Naive thymus-derived CD4-positive, alpha-beta T cell (primary cell): ENCODE data around the gene DENND4C. TPM values are rescaled to one million over a fixed set of nuclear protein-coding genes. Genes with fewer than 3 reads are reported as not detected.

Experiments used
- ATAC-seq: fragments of 150-1000 bp; cut with Tn5 transposase; 2 replicates; pipeline ENCODE4 v1.10.0; 2021; ENCODE audit warnings: mild to moderate bottlenecking, moderate library complexity
- CTCF ChIA-PET: fragments of 350-600 bp; sonication (Branson Sonifier 250); formaldehyde crosslinking; loops from one replicate; lab custom pipeline; 2021; ENCODE audit warnings: antibody characterized with exemption; lab: Charles Lee
- POLR2A ChIA-PET: fragments of 350-600 bp; sonication (Branson Sonifier 250); formaldehyde crosslinking; loops from one replicate; lab custom pipeline; 2021; ENCODE audit warnings: antibody characterized with exemption, inconsistent platforms; lab: Charles Lee
- DNase-seq, 9 donors: peaks; one replicate each; pipeline versions ENCODE4 v3.0.0 to v3.0.0-alpha.2; 2020 to 2022; ENCODE audit warnings: mixed read lengths in 1 of 9
- H3K27ac ChIP-seq: one replicate; pipeline ENCODE4 v1.7.0; 2013; ENCODE audit warnings: mild to moderate bottlenecking, low read depth, low read length, moderate library complexity
- H3K27me3 ChIP-seq, 2 donors: one replicate each; pipeline ENCODE4 v1.7.0; 2013; ENCODE audit warnings: low read length in 2 of 2, mild to moderate bottlenecking in 2 of 2, moderate library complexity in 2 of 2; ENCODE audit not compliant: control insufficient read depth in 2 of 2, insufficient read depth in 2 of 2
- H3K36me3 ChIP-seq, 3 experiments: 1 replicate in 2 of 3; 2 replicates in 1 of 3; pipeline ENCODE4 v1.7.0; 2013; ENCODE audit warnings: low read length in 3 of 3, mild to moderate bottlenecking in 3 of 3, moderate library complexity in 1 of 3; ENCODE audit not compliant: insufficient read depth in 3 of 3, control insufficient read depth in 2 of 3
- H3K4me1 ChIP-seq, 2 donors: one replicate each; pipeline ENCODE4 v1.7.0; 2013; ENCODE audit warnings: low read length in 2 of 2, mild to moderate bottlenecking in 2 of 2, moderate library complexity in 1 of 2; ENCODE audit not compliant: control insufficient read depth in 2 of 2, insufficient read depth in 2 of 2
- H3K4me3 ChIP-seq: 2 replicates; pipeline ENCODE4 v1.7.0; 2013; ENCODE audit warnings: mild to moderate bottlenecking, low read length
- H3K9me3 ChIP-seq, 3 experiments: 1 replicate in 2 of 3; 2 replicates in 1 of 3; pipeline ENCODE4 v1.7.0; 2013; ENCODE audit warnings: low read length in 3 of 3; ENCODE audit not compliant: control insufficient read depth in 2 of 3
- H3K27ac Mint-ChIP-seq, 9 donors: one replicate each; pipeline ENCODE4 v1.8.0; 2020 to 2022; ENCODE audit warnings: mixed read lengths in 9 of 9, mild to moderate bottlenecking in 8 of 9, moderate library complexity in 5 of 9, inconsistent platforms in 2 of 9
- H3K27me3 Mint-ChIP-seq, 5 donors: one replicate each; pipeline ENCODE4 v1.8.0; 2021 to 2022; ENCODE audit warnings: mixed read lengths in 5 of 5, mild to moderate bottlenecking in 1 of 5
- H3K36me3 Mint-ChIP-seq, 5 donors: one replicate each; pipeline ENCODE4 v1.8.0; 2020 to 2022; ENCODE audit warnings: mixed read lengths in 5 of 5, mild to moderate bottlenecking in 3 of 5, inconsistent platforms in 1 of 5
- H3K4me1 Mint-ChIP-seq, 7 donors: one replicate each; pipeline ENCODE4 v1.8.0; 2020 to 2022; ENCODE audit warnings: mixed read lengths in 7 of 7, mild to moderate bottlenecking in 3 of 7, inconsistent platforms in 1 of 7
- H3K4me3 Mint-ChIP-seq, 10 donors: one replicate each; pipeline ENCODE4 v1.8.0; 2020 to 2022; ENCODE audit warnings: mild to moderate bottlenecking in 10 of 10, mixed read lengths in 10 of 10, moderate library complexity in 6 of 10, inconsistent platforms in 2 of 10
- H3K9me3 Mint-ChIP-seq, 11 donors: one replicate each; pipeline ENCODE4 v1.8.0; 2020 to 2022; ENCODE audit warnings: mixed read lengths in 11 of 11, mild to moderate bottlenecking in 4 of 11, inconsistent platforms in 1 of 11, moderate library complexity in 1 of 11
- intact Hi-C, 2 donors: fragments of 100-400 bp; cut with micrococcal nuclease; formaldehyde crosslinking; loops; one replicate each; pipeline ENCODE4 v1.15.1; 2023
- polyA plus RNA-seq, 2 donors: library from polyadenylated mRNA; unstranded; fragments of 300-500 nt; fragmentation: Illumina TruSeq; gene quantifications; one replicate each; pipeline ENCODE4 v1.2.3, GENCODE V29; 2021
- total RNA-seq, 6 experiments: library from RNA in 5 of 6; stranded (reverse) in 5 of 6; gene quantifications; 1 replicate in 5 of 6; 2 replicates in 1 of 6; pipeline ENCODE4 v1.2.3 and lab custom pipeline; 2021 to 2026

DENND4C gene
- total and polyA plus RNA-seq, 7 experiments from 2014 or later: 34.7 to 77.5 (median 46.9) TPM

DNA sequence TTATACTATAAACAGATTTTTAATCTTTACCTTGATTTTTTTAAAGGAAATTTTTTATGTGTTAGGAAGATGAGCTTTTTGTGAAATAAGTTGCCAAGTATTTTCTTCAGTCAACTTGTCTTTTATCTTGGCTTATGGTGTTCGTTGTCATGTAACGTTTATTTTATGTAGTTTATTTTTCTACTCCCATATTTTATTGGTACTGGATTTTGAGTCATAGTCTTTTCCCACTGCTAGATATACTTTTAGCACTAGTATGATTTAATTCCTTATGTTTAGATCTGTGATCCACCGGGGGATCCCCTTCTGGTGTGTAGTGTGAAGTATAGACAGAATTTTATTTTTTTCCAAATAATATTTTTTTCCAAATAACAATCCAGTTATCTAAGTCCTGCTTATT lies 54.2 kb downstream of the DENND4C start:
- H3K4me3 Mint-ChIP-seq: peak overlapping the region in 1 of 10 donors; percentile 38
- Histone ChIP-seq H3K27me3 (no peaks in the 10 kb centered on the region), H3K4me3 (no peak overlapping the region), H3K9me3 (no peaks in the 10 kb centered on the region), H3K27ac (no peak overlapping the region), H3K4me1 (no peaks in the 10 kb centered on the region), H3K36me3 (peaks cover 0 to 3% (median 0%) of the 10 kb centered on the region in 3 experiments)
- H3K27ac Mint-ChIP-seq: no peak overlapping the region
- peaks cover 8 to 47% (median 35%) of the 10 kb centered on the region in 7 donors for H3K4me1 Mint-ChIP-seq
- DNase-seq: no peak
- POLR2A ChIA-PET: no interaction called here
- CTCF ChIA-PET: no interaction called here
- ATAC-seq: no peak
- intact Hi-C loops: loop anchor here (2.0 to 5.0 kb wide), 2 partner anchors 52 to 54 kb away; partner anchors contain the start of gene DENND4C (in 2 of the 2)
- H3K27me3 Mint-ChIP-seq: no peaks in the 10 kb centered on the region
- H3K36me3 Mint-ChIP-seq: peaks cover 0 to 27% (median 4%) of the 10 kb centered on the region in 5 donors
- no peaks in the 10 kb centered on the region for H3K9me3 Mint-ChIP-seq

DNA sequence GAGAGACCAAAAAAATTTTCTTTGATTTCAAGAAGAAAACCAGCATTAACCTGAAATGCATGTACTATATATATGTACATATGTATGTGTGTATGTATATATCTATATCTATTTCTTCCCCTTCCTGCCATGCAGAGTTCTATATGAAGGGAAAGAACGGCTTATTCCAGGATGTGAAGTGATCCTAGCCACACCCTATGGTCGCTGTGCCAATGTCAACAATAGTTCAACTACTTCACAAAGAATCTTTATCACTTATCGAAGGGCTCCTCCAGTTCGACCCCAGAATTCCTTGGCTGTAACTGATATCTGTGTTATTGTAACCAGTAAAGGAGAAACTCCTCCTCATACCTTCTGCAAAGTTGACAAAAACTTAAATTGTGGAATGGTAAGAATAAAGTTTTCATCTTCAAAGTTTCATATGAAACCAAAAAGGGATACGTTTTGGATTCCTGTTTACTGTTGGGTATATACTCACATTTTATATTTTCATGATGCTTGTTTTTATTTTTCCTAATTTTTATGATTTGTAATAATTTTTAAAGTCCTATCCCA lies 56.2 kb downstream of the DENND4C start:
- no peaks in the 10 kb centered on the region for H3K27me3 Mint-ChIP-seq
- no peak overlapping the region for H3K27ac Mint-ChIP-seq
- intact Hi-C loops: loop anchor here in 1 of 2 donors (5.0 kb wide), 1 partner anchor 54 kb away; the partner anchor contains the start of gene DENND4C
- no peak overlapping the region for H3K4me3 Mint-ChIP-seq
- DNase-seq: no peak
- H3K27ac ChIP-seq: no peak overlapping the region
- no peak overlapping the region for H3K4me3 ChIP-seq
- H3K9me3 ChIP-seq: no peaks in the 10 kb centered on the region
- ChIA-PET POLR2A (interaction anchor here (0.8 kb wide), 1 partner anchor 53 kb away, joined by 3 read pairs; no protein-coding TSS in a partner anchor), CTCF (no interaction called here)
- no peaks in the 10 kb centered on the region for H3K27me3 ChIP-seq
- peaks cover 5 to 39% (median 14%) of the 10 kb centered on the region in 5 donors for H3K36me3 Mint-ChIP-seq
- H3K36me3 ChIP-seq: peaks cover 0 to 21% (median 2%) of the 10 kb centered on the region in 3 experiments
- no peak for ATAC-seq
- H3K9me3 Mint-ChIP-seq: no peaks in the 10 kb centered on the region
- no peaks in the 10 kb centered on the region for H3K4me1 ChIP-seq
- H3K4me1 Mint-ChIP-seq: peaks cover 7 to 48% (median 35%) of the 10 kb centered on the region in 7 donors

DNA sequence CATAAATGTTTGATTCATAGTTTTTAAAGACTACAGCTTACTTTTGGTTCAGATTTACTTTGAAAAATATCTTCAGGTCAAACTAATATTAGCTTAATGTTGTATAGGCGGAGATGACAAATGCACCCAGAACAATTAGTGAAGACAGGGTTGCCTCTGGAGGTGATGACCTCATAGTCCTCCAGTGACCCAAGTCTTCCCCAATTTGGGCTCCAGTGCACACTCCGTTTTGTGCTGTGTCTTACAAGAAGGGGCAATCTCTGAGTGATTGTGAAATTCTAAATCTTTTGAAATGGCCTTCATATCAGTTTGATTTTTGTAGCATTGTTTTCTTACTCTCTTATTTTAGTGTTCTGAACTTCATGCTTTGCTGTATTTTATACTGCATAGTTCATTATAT lies 57.6 kb downstream of the DENND4C start:
- Mint-ChIP-seq H3K27me3 (no peaks in the 10 kb centered on the region), H3K4me3 (no peak overlapping the region), H3K36me3 (peaks cover 5 to 43% (median 18%) of the 10 kb centered on the region in 5 donors), H3K9me3 (no peaks in the 10 kb centered on the region), H3K27ac (no peak overlapping the region), H3K4me1 (peaks cover 6 to 42% (median 28%) of the 10 kb centered on the region in 7 donors)
- no peak for ATAC-seq
- Histone ChIP-seq H3K4me1 (no peaks in the 10 kb centered on the region), H3K9me3 (no peaks in the 10 kb centered on the region), H3K36me3 (peaks cover 0 to 21% (median 10%) of the 10 kb centered on the region in 3 experiments), H3K27me3 (no peaks in the 10 kb centered on the region), H3K4me3 (no peak overlapping the region), H3K27ac (no peak overlapping the region)
- ChIA-PET POLR2A (no interaction called here), CTCF (no interaction called here)
- DNase-seq: no peak
- intact Hi-C loops: loop anchor here (2.0 to 5.0 kb wide), 2 partner anchors 15 to 56 kb away; partner anchors contain the start of gene DENND4C (in 1 of the 2)

- Histone ChIP-seq H3K9me3 (no peaks in the 10 kb centered on the region), H3K27me3 (no peaks in the 10 kb centered on the region), H3K4me3 (no peak overlapping the region), H3K27ac (no peak overlapping the region), H3K36me3 (peaks cover 6 to 21% (median 18%) of the 10 kb centered on the region in 3 experiments), H3K4me1 (no peaks in the 10 kb centered on the region)
- ChIA-PET POLR2A (no interaction called here), CTCF (no interaction called here)
- peaks cover 5 to 52% (median 34%) of the 10 kb centered on the region in 5 donors for H3K36me3 Mint-ChIP-seq
- H3K27ac Mint-ChIP-seq: peak overlapping the region in 1 of 9 donors; percentile 53
- H3K4me1 Mint-ChIP-seq: peaks cover 6 to 24% (median 12%) of the 10 kb centered on the region in 7 donors
- no peaks in the 10 kb centered on the region for H3K27me3 Mint-ChIP-seq
- H3K4me3 Mint-ChIP-seq: no peak overlapping the region
- ATAC-seq (no peak), DNase-seq (no peak)
- intact Hi-C loops: no loop called here
- H3K9me3 Mint-ChIP-seq: no peaks in the 10 kb centered on the region
Measured at GRCh38 chr9:19290103-19290502, 59.6 kb downstream of the DENND4C start.

- Histone ChIP-seq H3K4me1 (no peaks in the 10 kb centered on the region), H3K36me3 (peaks cover 6 to 22% (median 18%) of the 10 kb centered on the region in 3 experiments), H3K27me3 (no peaks in the 10 kb centered on the region), H3K27ac (no peak overlapping the region), H3K4me3 (no peak overlapping the region), H3K9me3 (no peaks in the 10 kb centered on the region)
- POLR2A ChIA-PET: interaction anchor here (0.6 kb wide), 1 partner anchor 251 kb away, joined by 3 read pairs; no protein-coding TSS in a partner anchor
- Mint-ChIP-seq H3K27me3 (no peaks in the 10 kb centered on the region), H3K4me1 (peaks cover 0 to 8% (median 4%) of the 10 kb centered on the region in 7 donors), H3K9me3 (no peaks in the 10 kb centered on the region), H3K27ac (peak overlapping the region in 1 of 9 donors; percentile 38), H3K36me3 (peaks cover 8 to 42% (median 41%) of the 10 kb centered on the region in 5 donors), H3K4me3 (no peak overlapping the region)
- ATAC-seq (no peak), DNase-seq (no peak)
- intact Hi-C loops: no loop called here
- CTCF ChIA-PET: no interaction called here
Measured at GRCh38 chr9:19294219-19294618, 63.7 kb downstream of the DENND4C start.

DNA sequence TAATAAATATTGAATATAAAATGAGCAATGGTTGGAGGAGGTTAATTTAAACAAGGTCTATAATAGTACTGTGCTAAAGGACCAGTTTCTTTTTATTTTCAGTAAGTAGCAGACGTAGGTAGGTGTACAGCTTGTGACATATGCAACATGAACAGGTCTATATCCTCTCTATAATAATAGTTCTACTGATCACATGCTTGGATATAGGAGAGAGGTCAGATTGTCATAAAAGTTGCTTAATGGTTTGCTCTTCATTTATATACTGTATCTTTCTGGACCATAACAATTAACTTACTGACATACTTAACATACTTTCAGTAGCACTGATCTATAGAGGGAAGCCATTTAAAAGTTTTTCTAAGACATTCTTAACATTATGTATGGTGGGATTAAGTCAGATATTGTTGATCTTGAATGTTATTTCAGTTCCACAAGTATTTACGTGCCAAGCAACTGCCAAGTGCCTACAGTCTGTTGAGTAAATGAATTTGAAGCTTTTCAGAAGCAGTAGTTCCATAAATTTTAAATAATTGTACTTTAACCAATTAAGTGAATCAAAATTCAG lies 68.0 kb downstream of the DENND4C start:
- DNase-seq: no peak
- no peaks in the 10 kb centered on the region for H3K27me3 Mint-ChIP-seq
- H3K36me3 ChIP-seq: peaks cover 3 to 37% (median 4%) of the 10 kb centered on the region in 3 experiments

More for the DNA sequence above, 68.0 kb downstream of the DENND4C start:
- Histone ChIP-seq H3K27ac (no peak overlapping the region), H3K27me3 (no peaks in the 10 kb centered on the region), H3K4me3 (no peak overlapping the region), H3K9me3 (no peaks in the 10 kb centered on the region), H3K4me1 (no peaks in the 10 kb centered on the region)
- Mint-ChIP-seq H3K4me3 (no peak overlapping the region), H3K9me3 (no peaks in the 10 kb centered on the region), H3K36me3 (peaks cover 7 to 49% (median 30%) of the 10 kb centered on the region in 5 donors), H3K27ac (peak overlapping the region in 1 of 9 donors; percentile 26), H3K4me1 (peaks cover 0 to 8% (median 0%) of the 10 kb centered on the region in 7 donors)
- CTCF ChIA-PET: interaction anchor here (0.6 kb wide), 1 partner anchor 26 kb away, joined by 6 read pairs; no protein-coding TSS in a partner anchor
- intact Hi-C loops: loop anchor here in 1 of 2 donors (5.0 kb wide), 1 partner anchor 116 kb away; no protein-coding TSS in a partner anchor
- no peak for ATAC-seq
- POLR2A ChIA-PET: interaction anchor here (0.8 to 1.0 kb wide), 2 partner anchors 67 to 82 kb away, joined by 3 read pairs; partner anchors contain the start of gene RPS6
